H54 (cell line): Measurements from ENCODE around the gene NID1.
A peak's percentile ranks its signal among the peaks of the same experiment; 100 is the strongest.

Source experiments
- DNase-seq: peaks from one replicate; pipeline ENCODE4 v3.0.0; 2011; ENCODE audit warnings: low spot score, mixed read lengths; ENCODE audit not compliant: insufficient read length
- FAIRE-seq: peaks from 3 replicates; lab custom pipeline; 2011; peaks lifted over from hg19 to GRCh38; lab: Jason Lieb, UNC
- POLR2A ChIP-seq: IDR thresholded peaks from 2 replicates; pipeline ENCODE4 v1.6.1; 2011; ENCODE audit warnings: low read depth, mild to moderate bottlenecking, low read length

The NID1 gene

GRCh38 chr1:235997931-235998330 is 67.0 kb downstream of the NID1 start:
- DNase-seq, result no peak
- TF ChIP-seq POLR2A, result no peak

GRCh38 chr1:235997049-235997448 is 67.8 kb downstream of the NID1 start:
- no peak for DNase-seq
- no peak for TF ChIP-seq POLR2A
- FAIRE-seq, result no peak

More at GRCh38 chr1:235997931-235998330, 67.0 kb downstream of the NID1 start:
- no peak for FAIRE-seq

GRCh38 chr1:235996048-235996785 is 68.7 kb downstream of the NID1 start:
- FAIRE-seq, result no peak
- DNase-seq, result no peak
- no peak for TF ChIP-seq POLR2A

GRCh38 chr1:235995511-235995910 is 69.4 kb downstream of the NID1 start:
- no peak for TF ChIP-seq POLR2A
- DNase-seq (no peak), FAIRE-seq (no peak)

GRCh38 chr1:235993652-235994051 is 71.2 kb downstream of the NID1 start:
- no peak for TF ChIP-seq POLR2A
- DNase-seq (no peak), FAIRE-seq (no peak)

GRCh38 chr1:235992868-235993267 is 72.0 kb downstream of the NID1 start:
- no peak for FAIRE-seq
- TF ChIP-seq POLR2A, result no peak
- DNase-seq, result no peak

GRCh38 chr1:235992346-235992745 is 72.5 kb downstream of the NID1 start:
- TF ChIP-seq POLR2A, result no peak
- no peak for FAIRE-seq
- no peak for DNase-seq

- DNase-seq, result no peak
- no peak for TF ChIP-seq POLR2A
- no peak for FAIRE-seq
Measured at GRCh38 chr1:235990330-235990795, 74.5 kb downstream of the NID1 start.

GRCh38 chr1:235989105-235989504 is 75.8 kb downstream of the NID1 start:
- FAIRE-seq (no peak), DNase-seq (no peak)
- no peak for TF ChIP-seq POLR2A

GRCh38 chr1:235986869-235987268 is 78.0 kb downstream of the NID1 start:
- DNase-seq, result no peak
- no peak for TF ChIP-seq POLR2A
- no peak for FAIRE-seq

GRCh38 chr1:235984041-235984825 is 80.7 kb downstream of the NID1 start:
- DNase-seq (peak; percentile 18), FAIRE-seq (no peak)
- no peak for TF ChIP-seq POLR2A

- FAIRE-seq, result no peak
- TF ChIP-seq POLR2A, result no peak
- DNase-seq, result no peak
Measured at GRCh38 chr1:235980976-235981375, 83.9 kb downstream of the NID1 start.

- no peak for TF ChIP-seq POLR2A
- DNase-seq (no peak), FAIRE-seq (no peak)
Measured at GRCh38 chr1:235979716-235980333, 85.1 kb downstream of the NID1 start.

GRCh38 chr1:235979176-235979575 is 85.7 kb downstream of the NID1 start:
- TF ChIP-seq POLR2A, result no peak
- no peak for FAIRE-seq

More at GRCh38 chr1:235979176-235979575, 85.7 kb downstream of the NID1 start:
- DNase-seq, result no peak
